ENCODE data around the gene RUNX2. TPM values are rescaled to one million over a fixed set of nuclear protein-coding genes. Genes with fewer than 3 reads are reported as not detected.

RUNX2 gene
- total and polyA plus RNA-seq, 10 donors = 0.86 to 9.4 (median 6.6) TPM

GRCh38 chr6:45328523-45328922, 393 bp downstream of the RUNX2 start:
- peaks cover 0 to 13% (median 0%) of the 10 kb centered on the region in 6 donors for H3K4me1 ChIP-seq
- intact Hi-C loops (cut with DNase I; ENCODE audit: low total_unique reads) = no loop called here
- DNase-seq = no peak
- H3K36me3 ChIP-seq = no peaks in the 10 kb centered on the region
- no peak overlapping the region for H3K27ac ChIP-seq
- no peaks in the 10 kb centered on the region for H3K9me3 ChIP-seq
- H3K4me3 ChIP-seq = no peak overlapping the region
- TF ChIP-seq POLR2A (IDR thresholded peaks at IDR 0.05) = no peak
- TF ChIP-seq POLR2AphosphoS5 (IDR thresholded peaks at IDR 0.05) = no peak
- TF ChIP-seq CTCF (IDR thresholded peaks at IDR 0.05 in 8 of 11, conservative IDR thresholded peaks at IDR 0.05 in 3 of 11) = no peak
- no peaks in the 10 kb centered on the region for H3K27me3 ChIP-seq (replicated peaks in 1 of 7)

- Histone ChIP-seq H3K4me1 (no peaks in the 10 kb centered on the region), H3K9me3 (no peaks in the 10 kb centered on the region), H3K27ac (no peak overlapping the region), H3K27me3 (replicated peaks in 1 of 7) (no peaks in the 10 kb centered on the region), H3K36me3 (no peaks in the 10 kb centered on the region), H3K4me3 (no peak overlapping the region)
- intact Hi-C loops (cut with DNase I; ENCODE audit: low total_unique reads) = no loop called here
- WGBS, 5 donors = 78 to 93% (median 84%) methylated on average over 2 of the region's 2 CpGs
- no peak for TF ChIP-seq POLR2AphosphoS5 (IDR thresholded peaks at IDR 0.05)
- no peak for TF ChIP-seq POLR2A (IDR thresholded peaks at IDR 0.05)
- no peak for TF ChIP-seq CTCF (IDR thresholded peaks at IDR 0.05 in 8 of 11, conservative IDR thresholded peaks at IDR 0.05 in 3 of 11)
- no peak for DNase-seq
These were observed 16.8 kb downstream of the RUNX2 start for GRCh38 chr6:45344900-45345299.

- no peaks in the 10 kb centered on the region for H3K9me3 ChIP-seq
- H3K4me1 ChIP-seq = no peaks in the 10 kb centered on the region
- no peak for DNase-seq
- no peak overlapping the region for H3K4me3 ChIP-seq
- no peaks in the 10 kb centered on the region for H3K27me3 ChIP-seq (replicated peaks in 1 of 7)
- intact Hi-C loops (cut with DNase I; ENCODE audit: low total_unique reads) = no loop called here
- H3K36me3 ChIP-seq = no peaks in the 10 kb centered on the region
- TF ChIP-seq CTCF (IDR thresholded peaks at IDR 0.05 in 8 of 11, conservative IDR thresholded peaks at IDR 0.05 in 3 of 11) (no peak), POLR2A (IDR thresholded peaks at IDR 0.05) (no peak), POLR2AphosphoS5 (IDR thresholded peaks at IDR 0.05) (no peak)
- H3K27ac ChIP-seq = no peak overlapping the region
These were observed 22.1 kb downstream of the RUNX2 start for GRCh38 chr6:45350186-45350710.

GRCh38 chr6:45351076-45351475, 22.9 kb downstream of the RUNX2 start:
- no peaks in the 10 kb centered on the region for H3K36me3 ChIP-seq
- no peaks in the 10 kb centered on the region for H3K4me1 ChIP-seq
- H3K4me3 ChIP-seq = no peak overlapping the region
- H3K9me3 ChIP-seq = no peaks in the 10 kb centered on the region
- H3K27me3 ChIP-seq (replicated peaks in 1 of 7) = no peaks in the 10 kb centered on the region
- intact Hi-C loops (cut with DNase I; ENCODE audit: low total_unique reads) = no loop called here
- no peak overlapping the region for H3K27ac ChIP-seq
- no peak for TF ChIP-seq CTCF (IDR thresholded peaks at IDR 0.05 in 8 of 11, conservative IDR thresholded peaks at IDR 0.05 in 3 of 11)
- 93 to 98% (median 94%) methylated on average over 3 of the region's 3 CpGs for WGBS, 5 donors
- no peak for DNase-seq

Measured in spleen (tissue), 11 donors.